ENCODE measurements around the gene SLC2A13.

GRCh38 chr12:40044396-40044795 is 61.5 kb downstream of the SLC2A13 start:
- TF ChIP-seq EZH2 (IDR thresholded peaks at IDR 0.05) = no peak
- TF ChIP-seq POLR2AphosphoS5 (IDR thresholded peaks at IDR 0.05; ENCODE audit: borderline replicate concordance, low read depth, low read length) = no peak

Data from SK-N-MC (cell line).